HG03432 (cell line): ENCODE measurements around the gene PLCL2.

Experiments
- ATAC-seq: cut with Tn5 transposase; IDR thresholded peaks from one replicate; pipeline ENCODE4 v1.9.1; 2021; ENCODE audit warnings: mild to moderate bottlenecking, moderate library complexity; ENCODE audit not compliant: unreplicated experiment

The PLCL2 gene

GRCh38 chr3:16884748-16885592 is at the start of gene PLCL2:
Gene PLCL2, plus strand, starts transcription at chr3:16884955. Its CDS starts 85 bp downstream, at chr3:16885040.
- peak; percentile 41 for ATAC-seq

GRCh38 chr3:16836505-16837237 is 48.1 kb upstream of the PLCL2 start:
- ATAC-seq, result no peak

- no peak for ATAC-seq
Observed at GRCh38 chr3:16837602-16838001, 47.2 kb upstream of the PLCL2 start.

GRCh38 chr3:16838561-16838960 is 46.2 kb upstream of the PLCL2 start:
- ATAC-seq, result no peak

GRCh38 chr3:16839271-16840100 is 45.3 kb upstream of the PLCL2 start:
- ATAC-seq, result no peak

- no peak for ATAC-seq
Observed at GRCh38 chr3:16840101-16840424, 44.7 kb upstream of the PLCL2 start.

- no peak for ATAC-seq
Observed at GRCh38 chr3:16841041-16841753, 43.6 kb upstream of the PLCL2 start.

GRCh38 chr3:16841904-16842271 is 42.9 kb upstream of the PLCL2 start:
- ATAC-seq, result peak; percentile 68

GRCh38 chr3:16842272-16843270 is 42.2 kb upstream of the PLCL2 start:
- peak; percentile 85 for ATAC-seq

GRCh38 chr3:16844222-16844621 is 40.5 kb upstream of the PLCL2 start:
- no peak for ATAC-seq

- no peak for ATAC-seq
Observed at GRCh38 chr3:16844791-16845190, 40.0 kb upstream of the PLCL2 start.

GRCh38 chr3:16846373-16847080 is 38.2 kb upstream of the PLCL2 start:
- no peak for ATAC-seq

- ATAC-seq, result peak; percentile 58
Observed at GRCh38 chr3:16848007-16848406, 36.7 kb upstream of the PLCL2 start.

- peak; percentile 83 for ATAC-seq
Observed at GRCh38 chr3:16849229-16849628, 35.5 kb upstream of the PLCL2 start.

- ATAC-seq, result peak; percentile 34
Observed at GRCh38 chr3:16849795-16850194, 35.0 kb upstream of the PLCL2 start.

GRCh38 chr3:16855497-16855896 is 29.3 kb upstream of the PLCL2 start:
- ATAC-seq, result no peak

GRCh38 chr3:16860234-16860633 is 24.5 kb upstream of the PLCL2 start:
- no peak for ATAC-seq

- no peak for ATAC-seq
Observed at GRCh38 chr3:16861432-16861831, 23.3 kb upstream of the PLCL2 start.
